Upper lobe of left lung (tissue), 6 donors: ENCODE results near the gene DHRS12. TPM values are rescaled to one million over a fixed set of nuclear protein-coding genes. Genes with fewer than 3 reads are reported as not detected.

Experiments
- ATAC-seq, 2 donors: fragments of 200-7000 bp; cut with Tn5 transposase; one replicate each; pipeline ENCODE4 v1.9.1; 2022; ENCODE audit warnings: mild to moderate bottlenecking in 2 of 2, moderate library complexity in 2 of 2; ENCODE audit not compliant: low FRiP score in 2 of 2
- DNase-seq, 2 donors: peaks; one replicate each; pipeline ENCODE4 v3.0.0-alpha.2; 2019 to 2020
- H3K27ac ChIP-seq, 4 donors: fragments of 200-600 bp; sonication (generic); one replicate each; pipeline ENCODE4 v1.5.1; 2016 to 2019
- H3K27me3 ChIP-seq, 4 donors: fragments of 200-600 bp; sonication (generic); one replicate each; pipeline ENCODE4 v1.5.1; 2017 to 2019
- H3K36me3 ChIP-seq, 4 donors: fragments of 200-600 bp; sonication (generic); one replicate each; pipeline ENCODE4 v1.5.1; 2016 to 2019
- H3K4me1 ChIP-seq, 4 donors: fragments of 200-600 bp; sonication (generic); one replicate each; pipeline ENCODE4 v1.5.1; 2018 to 2019
- H3K4me3 ChIP-seq, 4 donors: fragments of 200-600 bp; sonication (generic); one replicate each; pipeline ENCODE4 v1.5.1; 2017 to 2019; ENCODE audit warnings: mild to moderate bottlenecking in 2 of 4, moderate library complexity in 1 of 4
- H3K9me3 ChIP-seq, 4 donors: fragments of 200-600 bp; sonication (generic); one replicate each; pipeline ENCODE4 v1.5.1; 2018 to 2019
- CTCF ChIP-seq, 6 experiments: fragments of 450-650 bp in 4 of 6; fragments of 200-600 bp in 2 of 6; sonication (generic) in 2 of 6; IDR thresholded peaks; one replicate each; pipeline ENCODE4 v1.5.1; 2016 to 2019; ENCODE audit warnings: antibody characterized with exemption in 6 of 6
- EP300 ChIP-seq, 4 donors: sonication (generic); formaldehyde crosslinking; IDR thresholded peaks; one replicate each; pipeline ENCODE4 v1.5.1; 2017; ENCODE audit warnings: antibody characterized with exemption in 4 of 4, control low read depth in 2 of 4
- POLR2A ChIP-seq, 4 donors: fragments of 450-650 bp; IDR thresholded peaks; one replicate each; pipeline ENCODE4 v1.5.1; 2016 to 2017; ENCODE audit warnings: antibody characterized with exemption in 4 of 4, mild to moderate bottlenecking in 2 of 4
- POLR2AphosphoS5 ChIP-seq, 2 donors: sonication (generic); formaldehyde crosslinking; IDR thresholded peaks; one replicate each; pipeline ENCODE4 v1.5.1; 2017; ENCODE audit warnings: antibody characterized with exemption in 2 of 2
- WGBS, 2 donors: methylation state at CpG; one replicate each; pipeline ENCODE4 v1.1.5; 2017 to 2018; 5-methylcytosine and 5-hydroxymethylcytosine counted together
- total RNA-seq, 6 donors: library from RNA; depleted of rRNA in 4 of 6; stranded (reverse); fragments of >200 nt in 4 of 6; gene quantifications; one replicate each; pipeline versions ENCODE4 v1.1.0 to v1.2.1, GENCODE V29; 2016 to 2021
- donor health status: DM: no; HTN: no; CAD: no; lungs with moderate emphysema.
- donor health status: DM: no; HTN: yes; CAD: no; lungs with severe emphysema.

DHRS12 gene
- total RNA-seq, 6 donors from 2014 or later: 11.7 to 19.1 (median 17.6) TPM

- Histone ChIP-seq H3K27me3 (no peaks in the 10 kb centered on the region), H3K4me3 (no peak overlapping the region), H3K27ac (no peak overlapping the region), H3K36me3 (no peaks in the 10 kb centered on the region), H3K9me3 (no peaks in the 10 kb centered on the region), H3K4me1 (no peaks in the 10 kb centered on the region)
- WGBS, 2 donors: 66% methylated on average over 6 of the region's 6 CpGs
- TF ChIP-seq POLR2A (IDR thresholded peaks at IDR 0.05) (no peak), CTCF (IDR thresholded peaks at IDR 0.05) (no peak), EP300 (IDR thresholded peaks at IDR 0.05) (no peak), POLR2AphosphoS5 (IDR thresholded peaks at IDR 0.05) (no peak)
- DNase-seq (peak in 1 of 2 donors; percentile 45), ATAC-seq (peak; percentile 28 to 83)
Measured at GRCh38 chr13:51793570-51794271, 10.2 kb downstream of the DHRS12 start.

GRCh38 chr13:51786425-51787265 is 17.3 kb downstream of the DHRS12 start:
- DNase-seq (no peak), ATAC-seq (peak in 1 of 2 donors; percentile 53)
- Histone ChIP-seq H3K27ac (peak overlapping the region; percentile 44 to 61 (median 56)), H3K36me3 (no peaks in the 10 kb centered on the region), H3K4me3 (no peak overlapping the region), H3K4me1 (peaks cover 13 to 18% (median 16%) of the 10 kb centered on the region in 4 donors), H3K27me3 (no peaks in the 10 kb centered on the region), H3K9me3 (no peaks in the 10 kb centered on the region)
- TF ChIP-seq POLR2AphosphoS5 (IDR thresholded peaks at IDR 0.05) (no peak), POLR2A (IDR thresholded peaks at IDR 0.05) (no peak), EP300 (IDR thresholded peaks at IDR 0.05) (no peak), CTCF (IDR thresholded peaks at IDR 0.05) (no peak)
- 62 to 64% methylated on average over 10 of the region's 10 CpGs for WGBS, 2 donors

GRCh38 chr13:51785712-51786424 is 18.1 kb downstream of the DHRS12 start:
- TF ChIP-seq CTCF (IDR thresholded peaks at IDR 0.05): no peak
- TF ChIP-seq POLR2AphosphoS5 (IDR thresholded peaks at IDR 0.05): peak in 1 of 2 donors; percentile 80
- peak in 2 of 4 donors; percentile 54 to 70 for TF ChIP-seq EP300 (IDR thresholded peaks at IDR 0.05)
- TF ChIP-seq POLR2A (IDR thresholded peaks at IDR 0.05): no peak
- ATAC-seq: peak; percentile 20 to 65
- 43 to 50% methylated on average over 11 to 12 of the region's 12 CpGs for WGBS, 2 donors
- H3K36me3 ChIP-seq: no peaks in the 10 kb centered on the region
- H3K4me1 ChIP-seq: peaks cover 13 to 18% (median 16%) of the 10 kb centered on the region in 4 donors
- no peak overlapping the region for H3K4me3 ChIP-seq
- H3K9me3 ChIP-seq: no peaks in the 10 kb centered on the region
- peak in 1 of 2 donors; percentile 54 for DNase-seq
- H3K27me3 ChIP-seq: no peaks in the 10 kb centered on the region
- H3K27ac ChIP-seq: peak overlapping the region; percentile 44 to 61 (median 56)

GRCh38 chr13:51784097-51784496 is 19.9 kb downstream of the DHRS12 start:
- TF ChIP-seq EP300 (IDR thresholded peaks at IDR 0.05): no peak
- Histone ChIP-seq H3K27ac (no peak overlapping the region), H3K4me3 (no peak overlapping the region), H3K36me3 (no peaks in the 10 kb centered on the region), H3K27me3 (no peaks in the 10 kb centered on the region), H3K4me1 (peaks cover 13 to 18% (median 16%) of the 10 kb centered on the region in 4 donors), H3K9me3 (no peaks in the 10 kb centered on the region)
- ATAC-seq (no peak), DNase-seq (no peak)
- WGBS, 2 donors: 88% methylated on average over 1 of the region's 1 CpG
